HG02885 (cell line): ENCODE data around the gene SLC25A30.
A peak's percentile ranks its signal among the peaks of the same experiment; 100 is the strongest.

ENCODE experiments used
- ATAC-seq: cut with Tn5 transposase; IDR thresholded peaks from one replicate; pipeline ENCODE4 v1.9.1; 2021; ENCODE audit warnings: mild to moderate bottlenecking; ENCODE audit not compliant: unreplicated experiment, poor library complexity

Gene SLC25A30, protein sequence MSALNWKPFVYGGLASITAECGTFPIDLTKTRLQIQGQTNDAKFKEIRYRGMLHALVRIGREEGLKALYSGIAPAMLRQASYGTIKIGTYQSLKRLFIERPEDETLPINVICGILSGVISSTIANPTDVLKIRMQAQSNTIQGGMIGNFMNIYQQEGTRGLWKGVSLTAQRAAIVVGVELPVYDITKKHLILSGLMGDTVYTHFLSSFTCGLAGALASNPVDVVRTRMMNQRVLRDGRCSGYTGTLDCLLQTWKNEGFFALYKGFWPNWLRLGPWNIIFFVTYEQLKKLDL

GRCh38 chr13:45417790-45418534 is at the start of gene SLC25A30:
SLC25A30 (minus strand) TSS chr13:45418373; CDS start chr13:45411425, 6,948 bp downstream.
- peak; percentile 94 for ATAC-seq

DNA sequence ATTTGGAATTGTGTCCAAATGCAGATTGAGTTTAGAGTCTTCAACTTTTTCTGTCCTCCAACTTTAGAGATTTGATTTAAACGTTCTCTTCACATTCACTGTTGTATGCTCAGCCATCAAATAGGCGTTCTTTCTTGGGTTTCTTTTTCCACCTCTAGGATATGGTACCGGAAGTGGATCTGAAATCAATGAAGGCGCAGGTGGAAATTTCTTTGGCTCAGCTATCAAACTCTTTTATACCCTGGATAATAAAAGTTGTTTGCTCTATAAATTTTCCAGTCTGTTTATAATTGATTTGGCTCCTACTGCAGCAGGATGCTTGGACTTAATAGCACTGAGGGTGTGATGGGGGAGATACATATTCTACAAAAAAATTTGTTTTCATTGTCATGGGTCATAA is 48.2 kb upstream of the SLC25A30 start:
- ATAC-seq = no peak

DNA sequence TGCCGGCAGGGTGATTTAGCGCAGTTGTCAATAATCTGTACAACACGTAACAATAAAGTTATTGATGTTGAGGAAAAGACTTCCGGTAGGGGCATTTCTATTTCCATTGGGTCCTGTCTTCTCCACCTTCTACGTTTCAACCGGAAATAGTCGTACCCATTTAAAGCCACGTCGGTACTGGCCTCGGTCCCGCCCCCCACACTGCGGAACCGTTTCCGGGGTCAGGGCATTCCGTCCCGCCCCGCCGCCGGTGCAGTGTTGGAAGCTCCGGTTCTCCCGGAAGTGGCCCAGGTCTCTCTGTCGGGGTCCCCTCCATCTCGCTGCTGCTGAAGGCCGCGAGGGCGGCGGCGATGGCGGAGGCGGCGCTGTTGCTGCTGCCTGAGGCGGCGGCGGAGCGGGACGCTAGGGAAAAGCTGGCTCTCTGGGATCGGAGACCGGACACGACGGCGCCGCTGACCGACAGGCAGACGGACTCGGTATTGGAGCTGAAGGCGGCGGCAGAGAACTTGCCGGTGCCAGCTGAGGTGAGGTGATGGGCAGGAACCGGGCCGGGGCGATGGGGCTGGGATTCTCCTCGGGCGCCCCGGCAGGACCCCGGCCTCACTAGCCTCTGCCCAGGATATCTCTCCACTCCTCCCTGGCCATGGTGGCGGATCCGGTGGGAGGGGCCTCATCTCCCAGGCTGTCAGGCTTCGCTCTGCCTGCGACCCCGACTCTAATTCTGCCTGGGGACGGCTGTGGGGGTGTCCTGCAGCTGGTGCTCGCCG is 46.7 kb upstream of the SLC25A30 start, which contains the start of gene COG3:
Gene COG3, plus strand, starts transcription at position 253 of the 767 bp plus-strand sequence. Its CDS starts 98 bp downstream, at position 351.
- ATAC-seq = peak; percentile 95

GRCh38 chr13:45464141-45464686 is 46.0 kb upstream of the SLC25A30 start:
- ATAC-seq = no peak

DNA sequence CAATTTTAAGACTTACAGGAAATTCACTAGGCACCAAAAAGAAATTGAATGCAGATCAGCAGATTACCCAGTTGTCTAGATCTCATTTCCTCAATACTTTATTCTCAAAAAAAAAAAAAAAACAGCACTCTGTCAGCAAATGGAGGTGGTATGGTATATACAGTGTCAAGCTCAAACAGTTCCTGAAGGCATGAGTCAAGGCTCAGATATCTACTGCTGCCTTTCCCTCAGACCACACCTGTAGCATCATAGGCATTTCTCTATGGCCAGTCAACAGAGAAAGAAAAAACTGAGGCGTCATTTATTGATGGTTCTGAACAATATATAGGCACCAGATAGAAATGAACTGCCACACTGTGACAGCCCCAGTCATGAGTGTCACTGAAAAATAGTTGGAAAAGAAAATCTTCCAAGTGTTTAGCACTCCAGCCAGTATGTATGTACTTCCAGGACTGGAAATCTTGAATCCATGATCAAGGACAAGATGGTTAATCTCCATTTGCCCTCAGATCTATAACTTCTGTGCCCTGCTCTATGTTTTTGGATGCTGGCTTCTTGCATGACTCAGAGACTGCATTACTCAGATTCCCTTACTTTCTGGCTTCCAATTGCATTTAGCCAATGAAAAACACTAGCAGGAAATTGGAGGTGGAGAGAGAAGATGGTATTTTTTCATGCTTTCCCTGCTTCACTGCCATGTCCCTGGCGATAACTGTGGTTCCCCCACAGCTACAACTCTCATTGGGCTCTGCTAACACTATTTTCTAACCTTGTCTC is 38.2 kb upstream of the SLC25A30 start:
- no peak for ATAC-seq

- no peak for ATAC-seq
Observed at GRCh38 chr13:45454204-45454603, 36.0 kb upstream of the SLC25A30 start.

- no peak for ATAC-seq
Observed at GRCh38 chr13:45451282-45451681, 33.1 kb upstream of the SLC25A30 start.

GRCh38 chr13:45448965-45449559 is 30.9 kb upstream of the SLC25A30 start:
- no peak for ATAC-seq

- no peak for ATAC-seq
Observed at GRCh38 chr13:45447050-45447661, 29.0 kb upstream of the SLC25A30 start.

DNA sequence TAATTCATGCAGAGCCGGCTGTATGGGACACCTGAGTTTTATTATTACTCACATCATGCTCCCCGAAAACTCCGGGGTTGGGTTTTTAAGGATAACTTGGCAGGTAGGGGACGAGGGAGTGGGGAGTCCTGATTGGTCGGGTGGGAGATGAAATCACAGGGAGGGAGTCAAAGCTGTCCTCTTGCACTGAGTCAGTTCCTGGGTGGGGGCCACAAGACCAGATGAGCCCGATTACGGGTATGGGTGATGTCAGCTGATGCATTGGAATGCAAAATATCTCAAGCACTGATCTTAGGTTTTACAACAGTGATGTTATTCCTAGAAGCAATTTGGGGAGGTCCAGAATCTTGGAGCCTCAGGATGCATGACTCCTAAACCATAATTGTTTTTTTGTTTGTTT is 28.0 kb upstream of the SLC25A30 start:
- no peak for ATAC-seq

DNA sequence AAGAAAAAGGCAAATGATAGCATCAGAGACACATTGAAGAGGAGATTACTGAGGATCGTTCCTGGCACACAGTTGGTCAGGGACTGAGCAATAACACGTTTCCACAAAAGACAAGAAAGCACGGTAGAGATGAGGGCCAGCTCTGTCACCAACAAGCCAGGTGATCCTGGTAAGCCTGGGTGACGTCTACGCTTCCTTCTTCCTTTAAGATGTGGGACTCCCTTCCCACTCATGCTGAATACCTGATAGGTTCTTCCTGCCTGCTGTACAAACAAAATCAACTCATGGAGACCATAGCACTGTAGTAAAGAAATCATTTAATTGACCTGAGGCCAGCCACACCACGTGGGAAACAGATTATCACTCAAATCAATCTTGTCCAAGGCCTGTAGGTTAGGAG is 26.9 kb upstream of the SLC25A30 start:
- no peak for ATAC-seq

- peak; percentile 67 for ATAC-seq
Observed at GRCh38 chr13:45441633-45442032, 23.5 kb upstream of the SLC25A30 start.

GRCh38 chr13:45439781-45440462 is 21.7 kb upstream of the SLC25A30 start:
- no peak for ATAC-seq

DNA sequence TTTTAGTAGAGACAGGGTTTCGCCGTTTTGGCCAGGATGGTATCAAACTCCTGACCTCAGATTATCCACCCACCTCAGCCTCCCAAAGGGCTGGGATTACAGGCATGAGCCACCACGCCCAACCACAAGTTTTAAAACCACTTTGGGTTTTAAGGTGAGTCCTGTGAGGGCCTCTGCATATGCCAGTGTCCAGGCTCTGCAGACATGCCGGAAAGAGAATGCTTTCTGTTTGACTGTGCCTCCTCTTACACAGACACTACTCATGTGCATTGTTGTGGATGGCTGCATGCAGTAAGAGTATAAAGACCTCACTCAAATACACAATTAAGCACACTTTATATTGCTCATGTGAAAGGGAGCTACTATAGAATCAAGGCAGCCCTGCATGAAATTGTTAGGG is 20.8 kb upstream of the SLC25A30 start:
- ATAC-seq = no peak

- no peak for ATAC-seq
Observed at GRCh38 chr13:45437947-45438346, 19.8 kb upstream of the SLC25A30 start.

GRCh38 chr13:45436953-45437352 is 18.8 kb upstream of the SLC25A30 start:
- ATAC-seq = no peak

GRCh38 chr13:45436332-45436731 is 18.2 kb upstream of the SLC25A30 start:
- no peak for ATAC-seq

- ATAC-seq = no peak
Observed at GRCh38 chr13:45434556-45435371, 16.6 kb upstream of the SLC25A30 start.
